ENCODE data around the gene VPS4A. TPM values are rescaled to one million over a fixed set of nuclear protein-coding genes. Genes with fewer than 3 reads are reported as not detected.
A peak's percentile ranks its signal among the peaks of the same experiment; 100 is the strongest.

The VPS4A gene
- total and polyA plus RNA-seq, 4 donors = 13.3 to 15.7 (median 14.5) TPM

DNA sequence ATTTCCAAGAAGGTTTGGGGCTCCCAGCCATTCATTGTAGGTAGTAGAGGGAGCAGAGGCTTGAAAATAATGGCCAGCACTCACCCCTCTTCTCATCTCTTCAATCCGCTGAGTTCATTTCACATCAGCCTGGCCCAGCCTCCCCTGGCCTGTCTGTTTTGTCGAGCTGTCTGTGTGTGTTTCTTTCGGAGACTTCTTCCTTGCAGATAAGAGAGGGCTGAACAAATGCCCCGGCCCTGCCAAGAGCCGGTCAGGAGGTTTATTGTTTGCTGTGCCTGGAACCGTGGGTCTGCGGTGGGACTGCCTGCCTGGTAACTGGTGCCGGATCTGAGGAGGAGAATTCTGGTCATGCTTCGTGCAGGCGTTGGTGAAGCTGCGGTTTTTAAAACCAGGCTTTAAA, 3.4 kb downstream of the VPS4A start:
- Histone ChIP-seq H3K27ac (ENCODE audit: low read depth in 1 of 2, low read length in 2 of 2) (peak overlapping the region in 1 of 2 donors; percentile 52), H3K9ac (ENCODE audit: low read depth in 1 of 2, low read length in 2 of 2) (no peak overlapping the region), H3K4me1 (ENCODE audit: control insufficient read depth in 4 of 4, insufficient read depth in 4 of 4, low read length in 3 of 4) (peaks cover 16 to 71% (median 54%) of the 10 kb centered on the region in 4 donors), H3K36me3 (ENCODE audit: control insufficient read depth in 4 of 4, insufficient read depth in 3 of 4, low read depth in 1 of 4, low read length in 3 of 4) (peaks cover 11 to 13% (median 12%) of the 10 kb centered on the region in 4 donors), H3K4me3 (ENCODE audit: low read depth in 1 of 3, low read length in 3 of 3) (no peak overlapping the region), H3K9me3 (ENCODE audit: control insufficient read depth in 4 of 4, low read length in 3 of 4) (no peaks in the 10 kb centered on the region), H3K27me3 (ENCODE audit: control insufficient read depth in 4 of 4, insufficient read depth in 4 of 4, low read length in 3 of 4) (no peaks in the 10 kb centered on the region)
- WGBS = 71% methylated on average over 11 of the region's 11 CpGs
- TF ChIP-seq YY1 (IDR thresholded peaks at IDR 0.05) = no peak
- TF ChIP-seq TAF1 (conservative IDR thresholded peaks at IDR 0.05) = no peak
- TF ChIP-seq, protein P1, sequence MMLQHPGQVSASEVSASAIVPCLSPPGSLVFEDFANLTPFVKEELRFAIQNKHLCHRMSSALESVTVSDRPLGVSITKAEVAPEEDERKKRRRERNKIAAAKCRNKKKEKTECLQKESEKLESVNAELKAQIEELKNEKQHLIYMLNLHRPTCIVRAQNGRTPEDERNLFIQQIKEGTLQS (IDR thresholded peaks at IDR 0.05) = no peak
- no peak for TF ChIP-seq JUND (IDR thresholded peaks at IDR 0.05)
- TF ChIP-seq FOXA2 (IDR thresholded peaks at IDR 0.05) = no peak
- TF ChIP-seq RXRA (IDR thresholded peaks at IDR 0.05) = no peak
- no peak for TF ChIP-seq EGR1 (IDR thresholded peaks at IDR 0.05; ENCODE audit: low read depth in 2 of 2)
- no peak for TF ChIP-seq ZBTB33 (IDR thresholded peaks at IDR 0.05)
- TF ChIP-seq RAD21 (IDR thresholded peaks at IDR 0.05) = no peak
- no peak for TF ChIP-seq NR2F2 (IDR thresholded peaks at IDR 0.05)
- TF ChIP-seq, protein P2, sequence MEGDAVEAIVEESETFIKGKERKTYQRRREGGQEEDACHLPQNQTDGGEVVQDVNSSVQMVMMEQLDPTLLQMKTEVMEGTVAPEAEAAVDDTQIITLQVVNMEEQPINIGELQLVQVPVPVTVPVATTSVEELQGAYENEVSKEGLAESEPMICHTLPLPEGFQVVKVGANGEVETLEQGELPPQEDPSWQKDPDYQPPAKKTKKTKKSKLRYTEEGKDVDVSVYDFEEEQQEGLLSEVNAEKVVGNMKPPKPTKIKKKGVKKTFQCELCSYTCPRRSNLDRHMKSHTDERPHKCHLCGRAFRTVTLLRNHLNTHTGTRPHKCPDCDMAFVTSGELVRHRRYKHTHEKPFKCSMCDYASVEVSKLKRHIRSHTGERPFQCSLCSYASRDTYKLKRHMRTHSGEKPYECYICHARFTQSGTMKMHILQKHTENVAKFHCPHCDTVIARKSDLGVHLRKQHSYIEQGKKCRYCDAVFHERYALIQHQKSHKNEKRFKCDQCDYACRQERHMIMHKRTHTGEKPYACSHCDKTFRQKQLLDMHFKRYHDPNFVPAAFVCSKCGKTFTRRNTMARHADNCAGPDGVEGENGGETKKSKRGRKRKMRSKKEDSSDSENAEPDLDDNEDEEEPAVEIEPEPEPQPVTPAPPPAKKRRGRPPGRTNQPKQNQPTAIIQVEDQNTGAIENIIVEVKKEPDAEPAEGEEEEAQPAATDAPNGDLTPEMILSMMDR (IDR thresholded peaks at IDR 0.05; ENCODE audit: low read depth, low read length, missing input control) = no peak
- TF ChIP-seq SP1 (IDR thresholded peaks at IDR 0.05) = no peak
- TF ChIP-seq, protein P3, sequence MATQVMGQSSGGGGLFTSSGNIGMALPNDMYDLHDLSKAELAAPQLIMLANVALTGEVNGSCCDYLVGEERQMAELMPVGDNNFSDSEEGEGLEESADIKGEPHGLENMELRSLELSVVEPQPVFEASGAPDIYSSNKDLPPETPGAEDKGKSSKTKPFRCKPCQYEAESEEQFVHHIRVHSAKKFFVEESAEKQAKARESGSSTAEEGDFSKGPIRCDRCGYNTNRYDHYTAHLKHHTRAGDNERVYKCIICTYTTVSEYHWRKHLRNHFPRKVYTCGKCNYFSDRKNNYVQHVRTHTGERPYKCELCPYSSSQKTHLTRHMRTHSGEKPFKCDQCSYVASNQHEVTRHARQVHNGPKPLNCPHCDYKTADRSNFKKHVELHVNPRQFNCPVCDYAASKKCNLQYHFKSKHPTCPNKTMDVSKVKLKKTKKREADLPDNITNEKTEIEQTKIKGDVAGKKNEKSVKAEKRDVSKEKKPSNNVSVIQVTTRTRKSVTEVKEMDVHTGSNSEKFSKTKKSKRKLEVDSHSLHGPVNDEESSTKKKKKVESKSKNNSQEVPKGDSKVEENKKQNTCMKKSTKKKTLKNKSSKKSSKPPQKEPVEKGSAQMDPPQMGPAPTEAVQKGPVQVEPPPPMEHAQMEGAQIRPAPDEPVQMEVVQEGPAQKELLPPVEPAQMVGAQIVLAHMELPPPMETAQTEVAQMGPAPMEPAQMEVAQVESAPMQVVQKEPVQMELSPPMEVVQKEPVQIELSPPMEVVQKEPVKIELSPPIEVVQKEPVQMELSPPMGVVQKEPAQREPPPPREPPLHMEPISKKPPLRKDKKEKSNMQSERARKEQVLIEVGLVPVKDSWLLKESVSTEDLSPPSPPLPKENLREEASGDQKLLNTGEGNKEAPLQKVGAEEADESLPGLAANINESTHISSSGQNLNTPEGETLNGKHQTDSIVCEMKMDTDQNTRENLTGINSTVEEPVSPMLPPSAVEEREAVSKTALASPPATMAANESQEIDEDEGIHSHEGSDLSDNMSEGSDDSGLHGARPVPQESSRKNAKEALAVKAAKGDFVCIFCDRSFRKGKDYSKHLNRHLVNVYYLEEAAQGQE (IDR thresholded peaks at IDR 0.05) = no peak
- TF ChIP-seq MAX (IDR thresholded peaks at IDR 0.05) = no peak
- no peak for TF ChIP-seq HNF4A (conservative IDR thresholded peaks at IDR 0.05)
- no peak for TF ChIP-seq HNF4G (IDR thresholded peaks at IDR 0.05)
- TF ChIP-seq FOXA1 (IDR thresholded peaks at IDR 0.05) = no peak
- TF ChIP-seq GABPA (IDR thresholded peaks at IDR 0.05 in 1 of 2, conservative IDR thresholded peaks at IDR 0.05 in 1 of 2) = no peak
- DNase-seq (ENCODE audit: low spot score) = no peak

All from liver (tissue), 9 donors.